ENCODE measurements around the gene ZNHIT6.

ZNHIT6 gene

GRCh38 chr1:85605484-85606413, 102.5 kb downstream of the ZNHIT6 start:
- H3K36me3 ChIP-seq (ENCODE audit: control insufficient read depth in 2 of 2, insufficient read depth in 1 of 2, low read length in 2 of 2), result no peaks in the 10 kb centered on the region
- ChIA-PET CTCF (interaction anchor here (0.6 to 5.4 kb wide), 8 partner anchors 9 to 255 kb away, joined by 3 to 39 read pairs (median 4); partner anchors contain the start of gene CCN1), POLR2A (interaction anchor here (0.5 to 8.1 kb wide), 5 partner anchors 22 to 308 kb away, joined by 3 to 120 read pairs (median 5); partner anchors contain the start of genes CCN1 and ZNHIT6)
- no peaks in the 10 kb centered on the region for H3K9me3 ChIP-seq (ENCODE audit: control insufficient read depth, insufficient read depth, low read depth, low read length)
- H3K27ac ChIP-seq (ENCODE audit: extremely low read depth, low read depth, low read length), result no peak overlapping the region
- no peaks in the 10 kb centered on the region for H3K4me1 ChIP-seq (ENCODE audit: control insufficient read depth, insufficient read depth, low read length)
- no peak overlapping the region for H3K4me3 ChIP-seq (ENCODE audit: low read depth, low read length)
- TF ChIP-seq ZBTB7A (tag by site-specific recombination; IDR thresholded peaks at IDR 0.05; ENCODE audit: low read depth), result no peak
- no peak for TF ChIP-seq ZFHX2 (tag by site-specific recombination; conservative IDR thresholded peaks at IDR 0.05)
- TF ChIP-seq ZNF664 (tag by site-specific recombination; IDR thresholded peaks at IDR 0.05), result no peak
- no peak for TF ChIP-seq PRDM2 (tag by site-specific recombination; IDR thresholded peaks at IDR 0.05; ENCODE audit: borderline replicate concordance)
- TF ChIP-seq ZNF335 (tag by site-specific recombination; conservative IDR thresholded peaks at IDR 0.05), result no peak

- H3K27ac ChIP-seq (ENCODE audit: extremely low read depth, low read depth, low read length), result no peak overlapping the region
- no peaks in the 10 kb centered on the region for H3K36me3 ChIP-seq (ENCODE audit: control insufficient read depth in 2 of 2, insufficient read depth in 1 of 2, low read length in 2 of 2)
- TF ChIP-seq ZBTB6 (tag by site-specific recombination; IDR thresholded peaks at IDR 0.05) (no peak), GLIS2 (tag by site-specific recombination; IDR thresholded peaks at IDR 0.05) (no peak), HIC1 (tag by site-specific recombination; IDR thresholded peaks at IDR 0.05) (no peak), ZNF341 (tag by site-specific recombination; IDR thresholded peaks at IDR 0.05; ENCODE audit: low read depth) (no peak), ZBTB20 (tag by site-specific recombination; IDR thresholded peaks at IDR 0.05) (no peak), ZNF473 (tag by site-specific recombination; IDR thresholded peaks at IDR 0.05) (no peak), BCL6B (tag by site-specific recombination; IDR thresholded peaks at IDR 0.05) (no peak), ZNF518A (tag by site-specific recombination; conservative IDR thresholded peaks at IDR 0.05; ENCODE audit: low read depth) (no peak)
- H3K4me3 ChIP-seq (ENCODE audit: low read depth, low read length), result no peak overlapping the region
- H3K9me3 ChIP-seq (ENCODE audit: control insufficient read depth, insufficient read depth, low read depth, low read length), result no peaks in the 10 kb centered on the region
- H3K4me1 ChIP-seq (ENCODE audit: control insufficient read depth, insufficient read depth, low read length), result no peaks in the 10 kb centered on the region
- ChIA-PET CTCF (interaction anchor here (1.0 to 5.4 kb wide), 2 partner anchors 9 to 21 kb away, joined by 3 to 39 read pairs; partner anchors contain the start of gene CCN1), POLR2A (interaction anchor here (0.5 to 8.1 kb wide), 2 partner anchors 21 to 45 kb away, joined by 3 to 120 read pairs; partner anchors contain the start of gene CCN1)
These were observed 103.8 kb downstream of the ZNHIT6 start for GRCh38 chr1:85604298-85604997.
